ENCODE results near the gene ZNF773. TPM values are rescaled to one million over a fixed set of nuclear protein-coding genes. Genes with fewer than 3 reads are reported as not detected.
"Not testable (repeated sequence)": the region's sequence is repeated elsewhere in the genome, so short reads cannot be mapped to it uniquely, and the experiment has no call there.

The ZNF773 gene
- total and polyA plus RNA-seq, 4 donors: 2.5 to 17.0 (median 5.3) TPM

- no peak overlapping the region for H3K4me3 ChIP-seq
- H3K9me3 ChIP-seq (ENCODE audit: control insufficient read depth in 4 of 4, insufficient read depth in 3 of 4, low read length in 3 of 4): peaks cover 10 to 51% (median 24%) of the 10 kb centered on the region in 4 donors
- WGBS, 2 donors: 96 to 98% methylated on average over 5 of the region's 5 CpGs
- no peaks in the 10 kb centered on the region for H3K4me1 ChIP-seq (ENCODE audit: control insufficient read depth in 5 of 5, insufficient read depth in 5 of 5, low read length in 5 of 5)
- no peak for TF ChIP-seq CTCF (IDR thresholded peaks at IDR 0.05; ENCODE audit: control extremely low read depth, extremely low read depth)
- ATAC-seq (ENCODE audit: insufficient read depth, low FRiP score): no peak
- DNase-seq: no peak
- peaks cover 4 to 16% (median 11%) of the 10 kb centered on the region in 4 donors for H3K36me3 ChIP-seq (ENCODE audit: control insufficient read depth in 4 of 4, insufficient read depth in 4 of 4, low read length in 4 of 4)
- peak overlapping the region in 1 of 2 donors; percentile 42 for H3K27ac ChIP-seq (ENCODE audit: low read depth in 1 of 2, low read length in 1 of 2)
- no peaks in the 10 kb centered on the region for H3K27me3 ChIP-seq (ENCODE audit: control insufficient read depth in 3 of 3, insufficient read depth in 3 of 3, low read length in 2 of 3)
- no peak overlapping the region for H3K9ac ChIP-seq (ENCODE audit: insufficient read depth in 1 of 2, low read length in 2 of 2)
Observed at GRCh38 chr19:57466489-57466888, 33.2 kb upstream of the ZNF773 start.

GRCh38 chr19:57473646-57474045 is 26.1 kb upstream of the ZNF773 start:
- no peak for TF ChIP-seq CTCF (IDR thresholded peaks at IDR 0.05; ENCODE audit: control extremely low read depth, extremely low read depth)
- DNase-seq (peak in 1 of 3 donors; percentile 7), ATAC-seq (ENCODE audit: insufficient read depth, low FRiP score) (no peak)
- H3K9ac ChIP-seq (ENCODE audit: insufficient read depth in 1 of 2, low read length in 2 of 2): no peak overlapping the region
- WGBS, 2 donors: 95 to 98% methylated on average over 4 of the region's 4 CpGs
- H3K27me3 ChIP-seq (ENCODE audit: control insufficient read depth in 3 of 3, insufficient read depth in 3 of 3, low read length in 2 of 3): no peaks in the 10 kb centered on the region
- H3K27ac ChIP-seq (ENCODE audit: low read depth in 1 of 2, low read length in 1 of 2): no peak overlapping the region
- peaks cover 0 to 7% (median 3%) of the 10 kb centered on the region in 5 donors for H3K4me1 ChIP-seq (ENCODE audit: control insufficient read depth in 5 of 5, insufficient read depth in 5 of 5, low read length in 5 of 5)
- H3K36me3 ChIP-seq (ENCODE audit: control insufficient read depth in 4 of 4, insufficient read depth in 4 of 4, low read length in 4 of 4): peaks cover 25 to 52% (median 40%) of the 10 kb centered on the region in 4 donors
- H3K9me3 ChIP-seq (ENCODE audit: control insufficient read depth in 4 of 4, insufficient read depth in 3 of 4, low read length in 3 of 4): peaks cover 30 to 77% (median 50%) of the 10 kb centered on the region in 4 donors
- H3K4me3 ChIP-seq: no peak overlapping the region

- H3K27ac ChIP-seq (ENCODE audit: low read depth in 1 of 2, low read length in 1 of 2): peak within 1 kb of the TSS; percentile 78 to 85
- WGBS, 2 donors: 9 to 10% methylated on average over 38 of the region's 38 CpGs
- peaks cover 0 to 7% (median 3%) of the 10 kb centered on the region in 5 donors for H3K4me1 ChIP-seq (ENCODE audit: control insufficient read depth in 5 of 5, insufficient read depth in 5 of 5, low read length in 5 of 5)
- peak; percentile 95 to 98 (median 97) for DNase-seq
- H3K9me3 ChIP-seq (ENCODE audit: control insufficient read depth in 4 of 4, insufficient read depth in 3 of 4, low read length in 3 of 4): peaks cover 16 to 52% (median 46%) of the 10 kb centered on the region in 4 donors
- H3K27me3 ChIP-seq (ENCODE audit: control insufficient read depth in 3 of 3, insufficient read depth in 3 of 3, low read length in 2 of 3): no peaks in the 10 kb centered on the region
- peak; percentile 13 for TF ChIP-seq CTCF (IDR thresholded peaks at IDR 0.05; ENCODE audit: control extremely low read depth, extremely low read depth)
- peaks cover 25 to 43% (median 35%) of the 10 kb centered on the region in 4 donors for H3K36me3 ChIP-seq (ENCODE audit: control insufficient read depth in 4 of 4, insufficient read depth in 4 of 4, low read length in 4 of 4)
- peak; percentile 98 for ATAC-seq (ENCODE audit: insufficient read depth, low FRiP score)
- peak within 1 kb of the TSS; percentile 83 for H3K4me3 ChIP-seq
- peak within 1 kb of the TSS in 1 of 2 donors; percentile 70 for H3K9ac ChIP-seq (ENCODE audit: insufficient read depth in 1 of 2, low read length in 2 of 2)
Observed at GRCh38 chr19:57477191-57478008, 22.3 kb upstream of the ZNF773 start, which contains the start of gene ZNF772. Gene ZNF772, minus strand, starts transcription at chr19:57477566. Its CDS starts 257 bp downstream, at chr19:57477309.

GRCh38 chr19:57487477-57488298 is 12.1 kb upstream of the ZNF773 start, which contains the start of gene ZNF419:
Gene ZNF419, plus strand, starts transcription at chr19:57487750. Its CDS starts 201 bp downstream, at chr19:57487951.
- Histone ChIP-seq H3K36me3 (ENCODE audit: control insufficient read depth in 4 of 4, insufficient read depth in 4 of 4, low read length in 4 of 4) (peaks cover 7 to 25% (median 15%) of the 10 kb centered on the region in 4 donors), H3K4me3 (peak within 1 kb of the TSS; percentile 95), H3K27ac (ENCODE audit: low read depth in 1 of 2, low read length in 1 of 2) (peak within 1 kb of the TSS; percentile 88 to 89), H3K9me3 (ENCODE audit: control insufficient read depth in 4 of 4, insufficient read depth in 3 of 4, low read length in 3 of 4) (peaks cover 0 to 22% (median 4%) of the 10 kb centered on the region in 4 donors), H3K9ac (ENCODE audit: insufficient read depth in 1 of 2, low read length in 2 of 2) (peak within 1 kb of the TSS in 1 of 2 donors; percentile 84)
- not testable (repeated sequence) for H3K4me1 ChIP-seq (ENCODE audit: control insufficient read depth in 5 of 5, insufficient read depth in 5 of 5, low read length in 5 of 5); H3K27me3 ChIP-seq (ENCODE audit: control insufficient read depth in 3 of 3, insufficient read depth in 3 of 3, low read length in 2 of 3)
- ATAC-seq (ENCODE audit: insufficient read depth, low FRiP score) (peak; percentile 96), DNase-seq (peak; percentile 92 to 95 (median 93))
- whole genome bisulfite sequencing, 2 donors: 1% methylated on average over 53 to 58 of the region's 69 CpGs

- peaks cover 9 to 31% (median 19%) of the 10 kb centered on the region in 4 donors for H3K36me3 ChIP-seq (ENCODE audit: control insufficient read depth in 4 of 4, insufficient read depth in 4 of 4, low read length in 4 of 4)
- WGBS, 2 donors: no CpG with 5 or more reads among the region's 1 CpG
- not testable (repeated sequence) for ATAC-seq (ENCODE audit: insufficient read depth, low FRiP score); H3K27me3 ChIP-seq (ENCODE audit: control insufficient read depth in 3 of 3, insufficient read depth in 3 of 3, low read length in 2 of 3); H3K4me1 ChIP-seq (ENCODE audit: control insufficient read depth in 5 of 5, insufficient read depth in 5 of 5, low read length in 5 of 5); H3K27ac ChIP-seq (ENCODE audit: low read depth in 1 of 2, low read length in 1 of 2)
- peak overlapping the region in 1 of 2 donors; percentile 37 for H3K9ac ChIP-seq (ENCODE audit: insufficient read depth in 1 of 2, low read length in 2 of 2)
- H3K9me3 ChIP-seq (ENCODE audit: control insufficient read depth in 4 of 4, insufficient read depth in 3 of 4, low read length in 3 of 4): peaks cover 0 to 25% (median 5%) of the 10 kb centered on the region in 4 donors
- DNase-seq: peak in 2 of 3 donors; percentile 20 to 54
- H3K4me3 ChIP-seq: peak overlapping the region; percentile 21
Observed at GRCh38 chr19:57488299-57488644, 11.5 kb upstream of the ZNF773 start.
